Fibroblast of lung (primary cell): ENCODE data around the gene CFLAR. TPM values are rescaled to one million over a fixed set of nuclear protein-coding genes. Genes with fewer than 3 reads are reported as not detected.

ENCODE experiments used
- polyA plus RNA-seq, 2 donors: library from polyadenylated mRNA; depleted of rRNA in 1 of 2; stranded (reverse) in 1 of 2; unstranded in 1 of 2; fragments of >200 nt; gene quantifications; 2 replicates each; pipeline ENCODE4 v1.2.1, GENCODE V29; 2011 to 2012; ENCODE audit warnings: missing spikeins in 1 of 2
- total RNA-seq: library from RNA; depleted of rRNA; stranded (reverse); fragments of >200 nt; gene quantifications from 2 replicates; pipeline ENCODE4 v1.2.1, GENCODE V29; 2014

The CFLAR gene
- total and polyA plus RNA-seq, 2 donors (not counting 1 experiment from before 2014, with no cell fraction given): 39.3 to 80.4 TPM

Other genes with a start within 250 kb of the CFLAR start
- gene PPIL3, start 227.1 kb upstream of the CFLAR start, total RNA-seq: 66.9 and 76.8 TPM in 2 replicates
- gene PPIL3, start 227.1 kb upstream of the CFLAR start, polyA plus RNA-seq: 28.2 and 58.9 TPM in 2 replicates
- 21.0 and 23.6 TPM in 2 replicates for gene NIF3L1, start 226.8 kb upstream of the CFLAR start, total RNA-seq
- gene NIF3L1, start 226.8 kb upstream of the CFLAR start, polyA plus RNA-seq: 40.7 and 45.5 TPM in 2 replicates
- gene ORC2, start 152.5 kb upstream of the CFLAR start, total RNA-seq: 13.6 and 13.9 TPM in 2 replicates
- 5.1 and 5.7 TPM in 2 replicates for gene ORC2, start 152.5 kb upstream of the CFLAR start, polyA plus RNA-seq
- gene HYCC2, start 44.5 kb upstream of the CFLAR start, total RNA-seq: 6.2 and 8.6 TPM in 2 replicates
- gene HYCC2, start 44.5 kb upstream of the CFLAR start, polyA plus RNA-seq: 3.4 and 6.2 TPM in 2 replicates
- 69.9 and 77.5 TPM in 2 replicates for gene NDUFB3, start 44.2 kb upstream of the CFLAR start, total RNA-seq
- gene NDUFB3, start 44.2 kb upstream of the CFLAR start, polyA plus RNA-seq: 117 and 121 TPM in 2 replicates
- 4.9 and 8.1 TPM in 2 replicates for gene CASP10, start 67.0 kb downstream of the CFLAR start, total RNA-seq
- 5.0 and 5.5 TPM in 2 replicates for gene CASP10, start 67.0 kb downstream of the CFLAR start, polyA plus RNA-seq
- 31.5 and 38.3 TPM in 2 replicates for gene CASP8, start 144.4 kb downstream of the CFLAR start, total RNA-seq
- gene CASP8, start 144.4 kb downstream of the CFLAR start, polyA plus RNA-seq: 19.7 and 22.6 TPM in 2 replicates
- gene FLACC1, start 241.2 kb downstream of the CFLAR start, total RNA-seq: 1.0 and 1.3 TPM in 2 replicates
- gene FLACC1, start 241.2 kb downstream of the CFLAR start, polyA plus RNA-seq: 0.27 and 0.56 TPM in 2 replicates